Activated CD8-positive, alpha-beta T cell treated with anti-CD3 and anti-CD28 coated beads, Interleukin-2, amount 10 ng/mL, durations not matched to agents 7 days and 5 days (primary cell): Measurements from ENCODE around the gene FUBP1. TPM values are rescaled to one million over a fixed set of nuclear protein-coding genes. Genes with fewer than 3 reads are reported as not detected.
"Not testable (repeated sequence)": the region's sequence is repeated elsewhere in the genome, so short reads cannot be mapped to it uniquely, and the experiment has no call there.

ENCODE experiments used
- ATAC-seq: fragments of 150-1000 bp; cut with Tn5 transposase; one replicate; pipeline ENCODE4 v1.10.0; 2021; ENCODE audit warnings: moderate library complexity
- CTCF ChIA-PET: fragments of 350-600 bp; sonication (Branson Sonifier 250); formaldehyde crosslinking; loops from one replicate; lab custom pipeline; 2021; ENCODE audit warnings: antibody characterized with exemption; lab: Charles Lee
- POLR2A ChIA-PET: fragments of 350-600 bp; sonication (Branson Sonifier 250); formaldehyde crosslinking; loops from one replicate; lab custom pipeline; 2021; ENCODE audit warnings: antibody characterized with exemption; lab: Charles Lee
- DNase-seq: peaks from one replicate; pipeline ENCODE4 v3.0.0-alpha.2; 2020
- H3K27ac Mint-ChIP-seq: one replicate; pipeline ENCODE4 v1.8.0; 2021; ENCODE audit warnings: mild to moderate bottlenecking, mixed read lengths
- H3K27me3 Mint-ChIP-seq: one replicate; pipeline ENCODE4 v1.8.0; 2021; ENCODE audit warnings: low read depth, mixed read lengths
- H3K36me3 Mint-ChIP-seq: one replicate; pipeline ENCODE4 v1.8.0; 2021; ENCODE audit warnings: low read depth, mixed read lengths
- H3K4me1 Mint-ChIP-seq: one replicate; pipeline ENCODE4 v1.8.0; 2021; ENCODE audit warnings: low read depth, mixed read lengths
- H3K4me3 Mint-ChIP-seq: one replicate; pipeline ENCODE4 v1.8.0; 2021; ENCODE audit warnings: mild to moderate bottlenecking, mixed read lengths
- H3K9me3 Mint-ChIP-seq: one replicate; pipeline ENCODE4 v1.8.0; 2022; ENCODE audit warnings: mixed read lengths; ENCODE audit not compliant: insufficient read depth
- total RNA-seq, 2 experiments: library from RNA; stranded (reverse); gene quantifications; one replicate each; pipeline ENCODE4 v1.2.3, GENCODE V29; 2021

Gene FUBP1, protein sequence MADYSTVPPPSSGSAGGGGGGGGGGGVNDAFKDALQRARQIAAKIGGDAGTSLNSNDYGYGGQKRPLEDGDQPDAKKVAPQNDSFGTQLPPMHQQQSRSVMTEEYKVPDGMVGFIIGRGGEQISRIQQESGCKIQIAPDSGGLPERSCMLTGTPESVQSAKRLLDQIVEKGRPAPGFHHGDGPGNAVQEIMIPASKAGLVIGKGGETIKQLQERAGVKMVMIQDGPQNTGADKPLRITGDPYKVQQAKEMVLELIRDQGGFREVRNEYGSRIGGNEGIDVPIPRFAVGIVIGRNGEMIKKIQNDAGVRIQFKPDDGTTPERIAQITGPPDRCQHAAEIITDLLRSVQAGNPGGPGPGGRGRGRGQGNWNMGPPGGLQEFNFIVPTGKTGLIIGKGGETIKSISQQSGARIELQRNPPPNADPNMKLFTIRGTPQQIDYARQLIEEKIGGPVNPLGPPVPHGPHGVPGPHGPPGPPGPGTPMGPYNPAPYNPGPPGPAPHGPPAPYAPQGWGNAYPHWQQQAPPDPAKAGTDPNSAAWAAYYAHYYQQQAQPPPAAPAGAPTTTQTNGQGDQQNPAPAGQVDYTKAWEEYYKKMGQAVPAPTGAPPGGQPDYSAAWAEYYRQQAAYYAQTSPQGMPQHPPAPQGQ
- 100 to 1,000 TPM; 195 to 197 TPM for total RNA-seq

DNA sequence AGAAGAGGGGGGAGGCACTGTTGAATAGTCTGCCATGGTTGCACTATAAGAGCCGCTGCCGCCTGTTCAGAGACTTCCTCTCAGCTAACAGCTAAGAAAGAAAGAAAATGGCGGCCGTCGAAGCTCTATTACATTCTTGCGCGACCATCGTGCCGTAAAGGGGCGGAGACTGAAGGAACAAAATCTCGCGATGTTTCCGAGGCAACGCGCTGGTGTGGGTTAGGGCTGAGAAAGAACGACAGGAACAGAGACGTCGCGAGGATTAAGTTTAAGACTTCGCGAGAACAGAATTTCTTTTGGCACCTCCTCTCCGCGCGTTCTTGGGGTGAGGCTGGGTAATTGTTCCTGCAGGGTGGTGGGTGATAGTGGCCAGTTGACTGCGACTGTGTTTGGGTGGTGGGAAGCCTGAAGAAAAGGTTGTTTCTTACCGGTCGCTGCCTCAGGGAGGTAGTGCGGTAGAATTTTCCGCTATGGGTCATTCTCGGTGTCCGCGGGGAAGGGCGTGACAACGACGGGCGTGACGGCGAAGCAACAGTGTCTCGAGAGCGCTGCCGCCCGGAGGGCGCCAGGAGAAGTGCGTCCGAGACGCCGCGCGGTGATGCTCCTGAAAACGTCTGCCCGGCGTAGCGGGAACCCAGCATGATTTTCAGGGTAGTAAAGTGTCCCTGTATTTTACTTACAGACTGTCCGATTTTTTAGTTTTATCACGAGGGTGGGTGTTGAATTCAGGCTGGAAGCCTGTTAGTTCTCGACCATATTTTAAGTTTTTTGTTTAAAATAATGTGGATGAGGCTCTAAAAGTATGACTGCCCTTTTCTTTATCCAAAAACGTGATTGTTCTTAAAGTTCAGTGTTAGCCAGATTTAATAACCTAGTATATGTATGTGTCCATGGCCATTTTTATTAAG is at the start of gene FUBP1:
Gene FUBP1 (minus strand): TSS at position 104 of the 908 bp plus-strand sequence. CDS start 68 bp downstream, at position 36.
- H3K9me3 Mint-ChIP-seq = no peaks in the 10 kb centered on the region
- ChIA-PET CTCF (interaction anchor here (0.9 to 5.5 kb wide), 14 partner anchors 8 to 135 kb away, joined by 3 to 60 read pairs (median 4); partner anchors contain the start of genes DNAJB4 and GIPC2), POLR2A (interaction anchor here (0.5 to 9.2 kb wide), 25 partner anchors 9 to 1720 kb away, joined by 3 to 317 read pairs (median 6); partner anchors contain the start of genes DNAJB4, IFI44, IFI44L and MIGA1)
- H3K4me3 Mint-ChIP-seq = no peak within 1 kb of the TSS
- peaks cover 45% of the 10 kb centered on the region for H3K4me1 Mint-ChIP-seq
- DNase-seq = peak; percentile 98
- H3K27ac Mint-ChIP-seq = no peak within 1 kb of the TSS
- no peaks in the 10 kb centered on the region for H3K27me3 Mint-ChIP-seq
- peak; percentile 84 for ATAC-seq
- peaks cover 31% of the 10 kb centered on the region for H3K36me3 Mint-ChIP-seq

DNA sequence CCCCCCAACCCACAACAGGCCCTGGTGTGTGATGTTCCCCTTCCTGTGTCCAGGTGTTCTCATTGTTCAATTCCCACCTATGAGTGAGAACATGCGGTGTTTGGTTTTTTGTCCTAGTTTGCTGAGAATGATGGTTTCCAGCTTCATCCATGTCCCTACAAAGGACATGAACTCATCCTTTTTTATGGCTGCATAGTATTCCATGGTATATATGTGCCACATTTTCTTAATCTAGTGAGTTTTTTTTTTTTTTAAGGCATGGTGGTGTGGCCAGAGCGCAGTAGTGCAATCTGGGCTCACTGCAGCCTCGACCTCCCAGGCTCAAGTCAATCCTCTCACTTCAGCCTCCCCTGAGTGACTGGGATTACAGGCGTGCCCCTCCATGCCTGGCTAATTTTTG is 42.3 kb upstream of the FUBP1 start:
- H3K9me3 Mint-ChIP-seq, H3K4me1 Mint-ChIP-seq, H3K36me3 Mint-ChIP-seq, ATAC-seq, H3K27me3 Mint-ChIP-seq, DNase-seq, CTCF ChIA-PET, POLR2A ChIA-PET, H3K4me3 Mint-ChIP-seq, H3K27ac Mint-ChIP-seq: not testable (repeated sequence)

GRCh38 chr1:78019024-78019423 is 40.2 kb upstream of the FUBP1 start:
- no peaks in the 10 kb centered on the region for H3K9me3 Mint-ChIP-seq
- H3K4me1 Mint-ChIP-seq = no peaks in the 10 kb centered on the region
- ATAC-seq = no peak
- H3K27me3 Mint-ChIP-seq = no peaks in the 10 kb centered on the region
- peaks cover 9% of the 10 kb centered on the region for H3K36me3 Mint-ChIP-seq
- no peak for DNase-seq
- H3K27ac Mint-ChIP-seq = no peak overlapping the region
- POLR2A ChIA-PET = interaction anchor here (1.1 kb wide), 1 partner anchor 15 kb away, joined by 4 read pairs; no protein-coding TSS in a partner anchor
- CTCF ChIA-PET = interaction anchor here (1.3 kb wide), 1 partner anchor 15 kb away, joined by 4 read pairs; the partner anchor contains the start of gene DNAJB4
- no peak overlapping the region for H3K4me3 Mint-ChIP-seq

GRCh38 chr1:78015148-78015547 is 36.3 kb upstream of the FUBP1 start:
- ChIA-PET CTCF (interaction anchor here (1.8 kb wide), 1 partner anchor 10 kb away, joined by 6 read pairs; the partner anchor contains the start of gene DNAJB4), POLR2A (no interaction called here)
- no peaks in the 10 kb centered on the region for H3K9me3 Mint-ChIP-seq
- ATAC-seq (peak; percentile 39), DNase-seq (no peak)
- H3K4me1 Mint-ChIP-seq = no peaks in the 10 kb centered on the region
- no peak overlapping the region for H3K4me3 Mint-ChIP-seq
- H3K27ac Mint-ChIP-seq = no peak overlapping the region
- no peaks in the 10 kb centered on the region for H3K27me3 Mint-ChIP-seq
- peaks cover 14% of the 10 kb centered on the region for H3K36me3 Mint-ChIP-seq

DNA sequence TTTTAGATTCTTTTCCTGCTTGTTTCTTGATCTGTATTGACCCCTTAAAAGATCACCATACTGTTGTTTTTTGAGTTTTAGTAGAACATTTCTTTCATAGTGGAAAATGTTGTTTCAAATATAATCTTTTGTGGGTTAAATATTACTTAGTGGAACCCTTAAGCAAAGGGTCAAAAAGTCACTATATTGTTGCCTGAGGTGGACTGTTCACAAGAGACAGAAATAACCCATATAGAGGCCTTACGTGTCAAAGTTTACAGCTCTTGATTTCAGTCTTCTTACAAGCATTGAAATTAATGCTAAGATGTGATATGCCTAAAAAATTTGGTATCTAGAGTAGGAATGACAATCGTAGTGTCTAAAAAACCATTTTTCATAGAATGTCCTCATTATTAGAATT is 32.2 kb upstream of the FUBP1 start:
- H3K9me3 Mint-ChIP-seq = no peaks in the 10 kb centered on the region
- H3K27me3 Mint-ChIP-seq = no peaks in the 10 kb centered on the region
- peaks cover 12% of the 10 kb centered on the region for H3K36me3 Mint-ChIP-seq
- DNase-seq (no peak), ATAC-seq (no peak)
- H3K4me3 Mint-ChIP-seq = no peak overlapping the region
- ChIA-PET POLR2A (no interaction called here), CTCF (no interaction called here)
- no peak overlapping the region for H3K27ac Mint-ChIP-seq
- H3K4me1 Mint-ChIP-seq = peaks cover 23% of the 10 kb centered on the region

DNA sequence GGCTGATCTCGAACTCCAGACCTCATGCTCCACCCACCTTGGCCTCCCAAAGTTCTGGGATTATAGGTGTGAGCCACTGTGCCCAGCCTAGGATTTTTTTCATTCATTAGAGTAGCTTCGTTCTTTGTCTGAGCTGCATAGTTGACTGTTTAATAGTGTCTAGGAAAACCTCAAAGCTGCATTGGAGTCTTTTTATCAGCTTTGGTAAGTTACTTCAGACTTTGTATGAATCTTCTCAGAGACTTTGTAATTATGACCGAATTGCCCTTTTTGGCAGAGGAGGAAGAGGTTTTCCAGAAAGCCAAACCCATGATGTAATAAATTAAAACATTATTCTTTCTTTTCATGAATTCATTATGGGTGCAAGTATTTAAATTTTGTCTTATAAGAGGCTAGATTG is 31.0 kb upstream of the FUBP1 start:
- Mint-ChIP-seq H3K4me3 (no peak overlapping the region), H3K9me3 (no peaks in the 10 kb centered on the region), H3K27ac (no peak overlapping the region), H3K36me3 (peaks cover 6% of the 10 kb centered on the region), H3K4me1 (peaks cover 24% of the 10 kb centered on the region), H3K27me3 (no peaks in the 10 kb centered on the region)
- ChIA-PET POLR2A (no interaction called here), CTCF (no interaction called here)
- no peak for ATAC-seq
- no peak for DNase-seq

GRCh38 chr1:78009276-78009675 is 30.4 kb upstream of the FUBP1 start:
- no peak overlapping the region for H3K4me3 Mint-ChIP-seq
- no peaks in the 10 kb centered on the region for H3K27me3 Mint-ChIP-seq
- POLR2A ChIA-PET = no interaction called here
- H3K4me1 Mint-ChIP-seq = peaks cover 25% of the 10 kb centered on the region
- DNase-seq (no peak), ATAC-seq (no peak)
- CTCF ChIA-PET = no interaction called here
- no peak overlapping the region for H3K27ac Mint-ChIP-seq
- peaks cover 7% of the 10 kb centered on the region for H3K36me3 Mint-ChIP-seq
- no peaks in the 10 kb centered on the region for H3K9me3 Mint-ChIP-seq

DNA sequence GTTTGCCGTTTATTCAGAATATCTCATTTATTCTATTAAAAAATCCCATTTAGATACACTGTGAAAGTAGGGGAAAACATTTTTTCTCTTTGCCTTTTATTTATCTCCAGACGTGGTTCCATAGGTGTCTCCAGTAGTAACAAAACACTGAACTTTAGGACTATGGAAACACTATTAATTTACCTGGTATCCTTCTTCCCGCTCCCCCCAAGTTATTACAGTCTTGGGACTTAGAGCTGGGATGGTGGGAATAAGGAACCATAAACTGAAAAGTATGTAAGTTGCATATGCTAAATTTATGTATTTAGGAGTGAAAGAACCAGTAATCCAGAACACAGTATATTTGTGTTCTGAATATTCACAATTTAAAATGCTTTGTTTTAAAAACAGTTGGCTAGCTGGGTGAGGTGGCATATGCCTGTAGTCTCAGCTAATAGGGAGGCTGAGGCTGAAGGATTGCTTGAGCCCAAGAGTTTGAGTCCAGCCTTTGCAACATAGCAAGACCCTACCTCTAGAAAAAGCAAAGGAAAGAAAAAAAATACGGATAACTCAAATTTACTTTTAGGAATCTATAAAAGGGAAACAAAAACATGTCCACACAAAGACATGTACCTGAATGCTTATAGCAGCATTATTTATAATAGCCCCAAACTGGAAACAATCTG is 28.9 kb upstream of the FUBP1 start:
- CTCF ChIA-PET = interaction anchor here (5.4 kb wide), 1 partner anchor 107 kb away, joined by 30 read pairs; no protein-coding TSS in a partner anchor
- H3K36me3 Mint-ChIP-seq = peaks cover 2% of the 10 kb centered on the region
- ATAC-seq (no peak), DNase-seq (no peak)
- H3K4me3 Mint-ChIP-seq = no peak overlapping the region
- POLR2A ChIA-PET = interaction anchor here (1.8 kb wide), 1 partner anchor 30 kb away, joined by 9 read pairs; the partner anchor contains the start of gene FUBP1
- no peak overlapping the region for H3K27ac Mint-ChIP-seq
- no peaks in the 10 kb centered on the region for H3K9me3 Mint-ChIP-seq
- no peaks in the 10 kb centered on the region for H3K27me3 Mint-ChIP-seq
- H3K4me1 Mint-ChIP-seq = peaks cover 34% of the 10 kb centered on the region

GRCh38 chr1:78006521-78006920 is 27.6 kb upstream of the FUBP1 start:
- Mint-ChIP-seq H3K4me3 (peak overlapping the region; percentile 93), H3K9me3 (no peaks in the 10 kb centered on the region), H3K27ac (no peak overlapping the region), H3K4me1 (peaks cover 36% of the 10 kb centered on the region), H3K36me3 (peaks cover 2% of the 10 kb centered on the region), H3K27me3 (no peaks in the 10 kb centered on the region)
- DNase-seq (no peak), ATAC-seq (no peak)
- ChIA-PET CTCF (interaction anchor here (1.0 to 5.8 kb wide), 3 partner anchors 21 to 108 kb away, joined by 3 to 60 read pairs (median 30); partner anchors contain the start of gene FUBP1), POLR2A (interaction anchor here (0.7 to 7.4 kb wide), 3 partner anchors 28 to 48 kb away, joined by 4 to 317 read pairs (median 6); partner anchors contain the start of gene FUBP1)

DNA sequence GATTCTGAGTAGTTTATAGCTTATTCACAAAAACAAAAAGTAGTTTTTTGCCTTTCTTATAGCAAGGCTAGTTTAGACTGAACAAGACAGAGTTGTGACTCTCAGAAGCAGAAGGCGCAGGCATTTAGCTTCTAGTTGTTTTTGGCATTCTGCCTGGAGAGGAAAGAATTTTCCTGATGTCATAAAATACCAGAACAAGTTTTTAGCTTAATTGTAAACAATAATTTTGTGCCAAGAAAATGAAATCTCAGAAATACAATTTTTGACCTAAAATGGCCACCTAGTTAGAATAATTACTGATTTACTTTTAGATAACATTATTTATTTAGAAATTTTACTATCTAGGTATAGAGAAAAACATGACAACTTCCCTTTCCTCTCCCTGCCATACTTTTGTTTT is 26.9 kb upstream of the FUBP1 start:
- Mint-ChIP-seq H3K27ac (peak overlapping the region; percentile 35), H3K4me1 (peaks cover 36% of the 10 kb centered on the region), H3K9me3 (no peaks in the 10 kb centered on the region), H3K4me3 (peak overlapping the region; percentile 93), H3K36me3 (peaks cover 2% of the 10 kb centered on the region), H3K27me3 (no peaks in the 10 kb centered on the region)
- DNase-seq (no peak), ATAC-seq (no peak)
- POLR2A ChIA-PET = interaction anchor here (0.9 to 7.4 kb wide), 5 partner anchors 27 to 226 kb away, joined by 3 to 317 read pairs (median 6); partner anchors contain the start of genes FUBP1 and MIGA1
- CTCF ChIA-PET = interaction anchor here (1.3 to 5.8 kb wide), 3 partner anchors 25 to 614 kb away, joined by 5 to 60 read pairs (median 30); partner anchors contain the start of genes FUBP1 and IFI44L
